Right lobe of liver (tissue), 4 donors: Measurements from ENCODE around the gene RTL1.

Experiments used
- POLR2A ChIP-seq: fragments of 450-650 bp; IDR thresholded peaks from one replicate; pipeline ENCODE4 v1.6.1; 2017; ENCODE audit warnings: antibody characterized with exemption, mild to moderate bottlenecking
- TF ChIP-seq, protein P1 (sequence below), 4 donors: fragments of 200-600 bp in 3 of 4; fragments of 450-650 bp in 1 of 4; IDR thresholded peaks; one replicate each; pipeline versions ENCODE4 v1.5.1 to v1.8.0; 2016 to 2022; ENCODE audit warnings: antibody characterized with exemption in 4 of 4, mild to moderate bottlenecking in 2 of 4
- donor health status: DM: no; HTN: no; CAD: no.
- donor health status: DM: no; HTN: no; CAD: no.
- donor health status: DM: no; HTN: yes; CAD: no.

DNA sequence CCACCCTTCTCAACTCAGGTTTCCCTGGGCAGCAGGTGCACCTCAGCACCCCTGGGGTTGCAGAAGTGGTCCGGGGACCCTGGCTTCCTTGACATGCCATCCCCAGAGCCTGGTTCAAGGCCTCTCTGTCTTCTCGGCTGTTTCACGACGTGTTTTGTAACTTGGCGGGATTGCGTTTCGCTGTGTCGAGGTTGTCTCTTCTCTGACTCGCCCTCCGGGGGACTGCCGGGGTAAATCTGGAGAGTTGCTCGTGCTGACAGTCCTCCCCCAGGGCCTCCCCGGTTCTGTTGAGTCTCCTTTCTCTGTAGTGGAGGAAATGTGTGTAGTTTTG, 52.0 kb downstream of the RTL1 start:
- TF ChIP-seq, protein P1, sequence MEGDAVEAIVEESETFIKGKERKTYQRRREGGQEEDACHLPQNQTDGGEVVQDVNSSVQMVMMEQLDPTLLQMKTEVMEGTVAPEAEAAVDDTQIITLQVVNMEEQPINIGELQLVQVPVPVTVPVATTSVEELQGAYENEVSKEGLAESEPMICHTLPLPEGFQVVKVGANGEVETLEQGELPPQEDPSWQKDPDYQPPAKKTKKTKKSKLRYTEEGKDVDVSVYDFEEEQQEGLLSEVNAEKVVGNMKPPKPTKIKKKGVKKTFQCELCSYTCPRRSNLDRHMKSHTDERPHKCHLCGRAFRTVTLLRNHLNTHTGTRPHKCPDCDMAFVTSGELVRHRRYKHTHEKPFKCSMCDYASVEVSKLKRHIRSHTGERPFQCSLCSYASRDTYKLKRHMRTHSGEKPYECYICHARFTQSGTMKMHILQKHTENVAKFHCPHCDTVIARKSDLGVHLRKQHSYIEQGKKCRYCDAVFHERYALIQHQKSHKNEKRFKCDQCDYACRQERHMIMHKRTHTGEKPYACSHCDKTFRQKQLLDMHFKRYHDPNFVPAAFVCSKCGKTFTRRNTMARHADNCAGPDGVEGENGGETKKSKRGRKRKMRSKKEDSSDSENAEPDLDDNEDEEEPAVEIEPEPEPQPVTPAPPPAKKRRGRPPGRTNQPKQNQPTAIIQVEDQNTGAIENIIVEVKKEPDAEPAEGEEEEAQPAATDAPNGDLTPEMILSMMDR (IDR thresholded peaks at IDR 0.05), result no peak
- TF ChIP-seq POLR2A, result no peak
